Measurements from ENCODE around the gene FAM89A.
"Not testable (repeated sequence)": the region's sequence is repeated elsewhere in the genome, so short reads cannot be mapped to it uniquely, and the experiment has no call there.

Gene FAM89A

DNA sequence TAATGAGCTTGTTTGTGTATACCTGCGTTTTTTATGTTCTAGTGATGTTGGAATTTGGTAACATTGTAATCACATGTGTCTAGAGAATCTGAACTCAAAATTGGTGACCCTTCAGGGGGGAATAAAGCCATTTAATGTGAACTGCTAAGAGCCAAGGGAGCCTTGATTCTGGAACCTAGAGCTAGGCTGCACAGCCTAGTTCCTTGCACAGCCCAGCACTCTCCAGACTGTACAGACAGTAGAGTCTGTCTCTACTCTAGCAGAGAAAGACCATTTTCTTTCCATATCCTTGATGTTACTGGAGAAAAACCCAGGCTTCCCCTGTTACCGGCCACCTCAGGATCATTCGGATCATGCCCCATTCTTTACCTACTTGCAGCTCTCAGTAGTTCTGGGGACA lies 52.6 kb downstream of the FAM89A start:
- no peak for DNase-seq (ENCODE audit: low spot score)

DNA sequence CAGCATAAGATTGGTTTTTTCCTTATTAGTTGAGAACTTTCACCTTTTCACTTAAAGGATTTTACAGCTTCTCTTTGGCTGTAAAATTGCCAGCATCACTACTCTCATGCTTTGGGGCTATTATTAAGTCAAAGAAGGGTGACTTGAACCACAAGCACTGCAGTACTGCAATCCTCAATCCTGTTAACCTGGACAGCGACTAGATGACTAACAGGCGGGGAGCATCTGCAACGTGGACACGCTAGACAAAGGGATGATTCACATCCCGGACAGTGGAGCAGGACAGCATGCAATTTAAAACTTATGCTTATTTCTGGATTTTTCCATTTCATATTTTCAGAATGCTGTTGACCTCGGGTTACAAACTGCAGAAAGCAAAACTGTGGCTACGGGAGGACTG lies 53.1 kb downstream of the FAM89A start:
- no peak for DNase-seq (ENCODE audit: low spot score)

DNA sequence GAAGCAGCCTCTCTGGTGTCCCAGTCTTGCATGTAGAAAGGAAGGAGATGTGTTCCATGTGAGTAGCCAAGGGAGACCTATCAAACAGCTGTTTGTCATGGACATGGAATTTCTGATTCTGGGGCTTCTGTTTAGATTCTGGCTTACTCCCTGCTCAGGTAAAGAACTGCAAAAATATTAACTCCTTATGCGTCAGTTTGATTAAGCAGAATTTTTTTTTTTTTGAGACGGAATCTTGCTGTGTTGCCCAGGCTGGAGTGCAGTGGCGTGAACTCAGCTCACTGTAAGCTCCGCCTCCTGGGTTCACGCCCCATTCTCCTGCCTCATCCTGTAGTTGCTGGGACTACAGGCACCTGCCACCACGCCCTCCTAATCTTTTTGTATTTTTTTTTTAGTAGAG lies 54.3 kb downstream of the FAM89A start:
- DNase-seq (ENCODE audit: low spot score), result no peak

- not testable (repeated sequence) for DNase-seq (ENCODE audit: low spot score)
Measured at GRCh38 chr1:230984622-230985515, 55.2 kb downstream of the FAM89A start.

- no peak for DNase-seq (ENCODE audit: low spot score)
Measured at GRCh38 chr1:230983811-230984210, 56.2 kb downstream of the FAM89A start.

DNA sequence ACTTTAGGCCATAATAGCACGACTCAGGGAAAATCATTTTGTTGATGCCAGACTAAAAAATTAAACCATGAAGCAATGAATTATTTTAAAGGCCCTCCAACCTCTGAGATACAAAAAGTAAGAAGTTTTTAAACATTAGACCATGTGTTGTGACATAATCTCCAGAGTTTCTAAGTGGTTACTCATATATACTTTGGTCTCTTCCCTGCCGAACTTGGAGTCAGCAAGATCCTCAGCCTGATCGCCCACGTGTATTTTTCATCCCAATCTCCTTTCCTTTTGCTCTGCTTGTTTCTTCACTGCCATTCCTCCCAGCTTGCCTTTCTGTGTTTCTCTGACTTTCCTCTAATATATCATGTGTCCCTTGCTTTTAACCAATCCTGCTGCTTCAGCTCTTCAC lies 57.4 kb downstream of the FAM89A start:
- no peak for DNase-seq (ENCODE audit: low spot score)

GRCh38 chr1:230979952-230980351 lies 60.1 kb downstream of the FAM89A start:
- no peak for DNase-seq (ENCODE audit: low spot score)

DNA sequence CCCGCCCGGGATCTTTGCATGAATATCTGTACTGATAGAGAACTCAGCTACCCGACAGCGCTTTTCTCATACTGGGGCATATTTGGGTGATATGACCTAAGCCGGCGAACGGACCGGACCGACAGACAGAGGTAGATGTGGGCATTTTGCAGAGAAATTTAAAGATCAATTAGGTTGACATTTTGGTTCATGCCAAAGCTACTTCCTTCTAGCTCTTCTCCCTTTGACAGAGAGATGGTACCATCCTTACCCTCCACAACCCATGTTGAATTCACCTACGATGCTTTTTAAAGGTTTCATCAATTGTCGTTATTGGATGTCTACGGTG lies 60.7 kb downstream of the FAM89A start:
- DNase-seq (ENCODE audit: low spot score), result no peak

- DNase-seq (ENCODE audit: low spot score), result peak; percentile 100
Measured at GRCh38 chr1:230978491-230979388, 61.3 kb downstream of the FAM89A start, which contains the start of the genes ARV1 and TTC13. Gene ARV1, plus strand, starts transcription at chr1:230979094. Its CDS starts 12 bp downstream, at chr1:230979106. Gene TTC13, minus strand, starts transcription at chr1:230978861. Its CDS starts 31 bp downstream, at chr1:230978830.

GRCh38 chr1:230977761-230978490 lies 62.1 kb downstream of the FAM89A start:
- peak; percentile 81 for DNase-seq (ENCODE audit: low spot score)

- DNase-seq (ENCODE audit: low spot score), result no peak
Measured at GRCh38 chr1:230976825-230977747, 63.0 kb downstream of the FAM89A start.

- no peak for DNase-seq (ENCODE audit: low spot score)
Measured at GRCh38 chr1:230976360-230976759, 63.7 kb downstream of the FAM89A start.

DNA sequence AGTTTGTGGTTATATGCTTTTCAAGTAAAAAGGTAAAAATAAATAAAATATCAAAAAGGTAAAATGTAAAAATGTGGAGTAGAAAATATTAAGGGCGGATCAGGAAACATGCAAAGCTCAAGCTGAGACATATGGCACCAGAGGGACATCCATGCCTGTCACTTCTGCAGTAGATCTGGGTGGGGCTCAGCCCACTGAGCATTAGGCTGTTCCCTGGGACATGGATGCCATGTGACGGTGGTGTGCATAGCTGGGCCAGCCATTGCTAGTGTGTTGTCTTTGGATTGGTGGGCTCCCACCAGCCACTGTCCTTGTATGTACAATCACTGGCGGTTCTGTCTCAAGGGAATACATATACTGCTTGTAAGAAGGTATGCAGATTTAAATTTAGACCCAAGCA lies 64.4 kb downstream of the FAM89A start:
- DNase-seq (ENCODE audit: low spot score), result no peak

GRCh38 chr1:230972855-230973271 lies 67.2 kb downstream of the FAM89A start:
- DNase-seq (ENCODE audit: low spot score), result no peak

DNA sequence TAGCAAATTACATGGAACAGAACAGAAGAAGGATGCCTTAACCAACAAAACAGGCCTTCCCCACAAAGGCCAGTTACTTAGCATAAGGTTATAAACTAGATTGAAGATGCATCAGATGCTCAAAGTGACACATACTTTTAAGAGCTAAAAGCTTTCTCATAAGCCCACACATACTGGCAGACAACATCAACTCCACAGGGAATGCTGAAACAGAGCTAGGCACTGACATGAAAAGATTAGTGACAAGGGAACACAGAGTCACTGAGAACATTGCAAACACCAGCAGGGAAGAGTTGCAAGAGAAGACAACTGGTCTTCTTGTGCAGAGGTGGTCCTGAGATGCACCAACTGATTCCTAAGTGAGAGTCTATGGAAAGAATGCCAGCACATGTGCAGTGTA lies 68.3 kb downstream of the FAM89A start:
- DNase-seq (ENCODE audit: low spot score), result no peak

DNA sequence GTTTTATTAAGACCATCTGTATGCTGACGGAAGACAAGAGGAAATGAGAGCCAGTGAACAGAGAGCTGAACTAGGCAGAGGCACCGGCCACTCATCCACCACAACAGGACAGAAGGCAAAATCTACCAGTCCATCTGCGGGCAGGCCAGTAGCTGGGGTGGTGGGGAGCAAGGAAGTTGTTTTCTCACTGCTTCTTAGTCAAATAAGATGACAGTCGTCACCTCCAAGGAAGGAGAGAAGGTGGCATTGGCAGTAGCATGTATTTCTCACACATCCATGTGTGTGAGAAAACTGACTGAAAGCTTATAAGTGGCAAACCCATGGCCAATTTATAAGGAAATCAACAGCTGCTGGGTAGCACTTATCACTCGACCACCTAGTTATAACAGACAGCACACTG lies 69.6 kb downstream of the FAM89A start:
- no peak for DNase-seq (ENCODE audit: low spot score)

All from D341Med (cell line).